WTC11 (cell line): ENCODE data around the gene ATP2B2. TPM values are rescaled to one million over a fixed set of nuclear protein-coding genes. Genes with fewer than 3 reads are reported as not detected.

ENCODE experiments used
- AFF4 ChIP-seq: sonication (generic); formaldehyde crosslinking; IDR thresholded peaks from 2 replicates; pipeline ENCODE4 v1.8.1; 2023; ENCODE audit warnings: mild to moderate bottlenecking, missing genetic modification reagents, borderline replicate concordance
- CTCF ChIP-seq: fragments of 200-600 bp; IDR thresholded peaks from 2 replicates; pipeline ENCODE4 v1.8.0; 2022; ENCODE audit warnings: antibody characterized with exemption
- GTF2I ChIP-seq: fragments of 250-450 bp; sonication (Bioruptor Pico); conservative IDR thresholded peaks from 2 replicates; pipeline ENCODE4 v1.4.0; 2021; ENCODE audit warnings: mild to moderate bottlenecking
- HMGXB4 ChIP-seq: sonication (generic); formaldehyde crosslinking; IDR thresholded peaks from 2 replicates; pipeline ENCODE4 v1.8.1; 2023; ENCODE audit warnings: mild to moderate bottlenecking, moderate library complexity, missing genetic modification reagents
- NFYB ChIP-seq: sonication (generic); formaldehyde crosslinking; conservative IDR thresholded peaks from 2 replicates; pipeline ENCODE4 v1.8.0; 2022; ENCODE audit warnings: low read depth, missing genetic modification reagents
- NR3C1 ChIP-seq: sonication (generic); formaldehyde crosslinking; conservative IDR thresholded peaks from 2 replicates; pipeline ENCODE4 v1.8.1; 2023; ENCODE audit warnings: low read depth, mild to moderate bottlenecking, missing genetic modification reagents
- RELA ChIP-seq: sonication (generic); formaldehyde crosslinking; IDR thresholded peaks from 2 replicates; pipeline ENCODE4 v1.8.1; 2022; ENCODE audit warnings: missing genetic modification reagents, mild to moderate bottlenecking, borderline replicate concordance
- SOX15 ChIP-seq: fragments of 250-450 bp; sonication (Bioruptor Pico); IDR thresholded peaks from 2 replicates; pipeline ENCODE4 v1.9.0; 2021; ENCODE audit warnings: mild to moderate bottlenecking
- SP1 ChIP-seq: sonication (generic); formaldehyde crosslinking; conservative IDR thresholded peaks from 2 replicates; pipeline ENCODE4 v1.8.1; 2022; ENCODE audit warnings: missing genetic modification reagents
- STAT6 ChIP-seq: sonication (generic); formaldehyde crosslinking; conservative IDR thresholded peaks from 2 replicates; pipeline ENCODE4 v1.8.1; 2023; ENCODE audit warnings: mild to moderate bottlenecking, low read depth, missing genetic modification reagents, moderate library complexity
- TCF7 ChIP-seq: sonication (generic); formaldehyde crosslinking; IDR thresholded peaks from 2 replicates; pipeline ENCODE4 v1.8.0; 2022; ENCODE audit warnings: mild to moderate bottlenecking, low read depth, missing genetic modification reagents, moderate library complexity
- ZMAT4 ChIP-seq: fragments of 250-450 bp; sonication (Bioruptor Pico); IDR thresholded peaks from 2 replicates; pipeline ENCODE4 v1.9.0; 2021; ENCODE audit warnings: mild to moderate bottlenecking
- ZNF121 ChIP-seq: sonication (generic); formaldehyde crosslinking; IDR thresholded peaks from 2 replicates; pipeline ENCODE4 v1.8.0; 2023; ENCODE audit warnings: missing genetic modification reagents
- ZNF281 ChIP-seq: sonication (generic); formaldehyde crosslinking; IDR thresholded peaks from 2 replicates; pipeline ENCODE4 v1.8.0; 2023; ENCODE audit warnings: mild to moderate bottlenecking, missing genetic modification reagents
- total RNA-seq: library from RNA; stranded (reverse); gene quantifications from 3 replicates; pipeline ENCODE4 v1.2.3, GENCODE V29; 2021

Gene ATP2B2
- total RNA-seq, 1 experiment from 2014 or later = 0.48 TPM

GRCh38 chr3:10455545-10455914 lies 49.9 kb downstream of the ATP2B2 start (continued):
- TF ChIP-seq STAT6 (CRISPR knock-in tag) (no peak), NR3C1 (no peak), HMGXB4 (CRISPR knock-in tag) (no peak), RELA (no peak), SP1 (no peak), TCF7 (no peak), GTF2I (no peak), ZNF281 (no peak), SOX15 (CRISPR knock-in tag) (no peak), CTCF (no peak), ZNF121 (no peak), NFYB (CRISPR knock-in tag) (no peak), AFF4 (CRISPR knock-in tag) (no peak), ZMAT4 (CRISPR knock-in tag) (no peak)
